Activated CD4-positive, alpha-beta T cell treated with anti-CD3 and anti-CD28 coated beads, Interleukin-2, amount 50 U/mL, for 16 hours (primary cell): ENCODE data around the gene SNAP47.

Experiments
- DNase-seq: peaks from one replicate; pipeline ENCODE4 v3.0.0-alpha.2; 2020

Gene SNAP47

GRCh38 chr1:227769936-227770494, 34.8 kb downstream of the SNAP47 start:
- DNase-seq = no peak

- no peak for DNase-seq
Measured at GRCh38 chr1:227770812-227771211, 35.6 kb downstream of the SNAP47 start.

DNA sequence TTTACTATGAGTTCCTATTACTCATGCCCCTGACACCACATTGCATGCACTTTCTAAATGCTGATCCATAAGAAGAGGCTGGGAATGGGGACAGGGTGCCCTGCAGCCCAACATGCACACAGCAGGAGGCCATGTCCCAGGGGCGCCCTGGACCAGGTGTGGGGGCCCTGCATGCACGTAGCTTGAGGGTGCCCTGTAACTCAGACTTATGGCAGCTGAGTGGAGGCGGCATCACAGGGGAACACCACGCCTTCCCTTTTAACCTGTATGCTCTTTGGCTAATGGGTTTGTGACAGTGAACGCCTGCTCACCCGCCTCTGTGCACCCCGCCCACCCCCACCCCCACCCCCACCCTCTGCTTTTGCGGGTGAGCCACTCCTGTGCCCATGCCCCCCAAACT, 36.1 kb downstream of the SNAP47 start:
- no peak for DNase-seq

DNA sequence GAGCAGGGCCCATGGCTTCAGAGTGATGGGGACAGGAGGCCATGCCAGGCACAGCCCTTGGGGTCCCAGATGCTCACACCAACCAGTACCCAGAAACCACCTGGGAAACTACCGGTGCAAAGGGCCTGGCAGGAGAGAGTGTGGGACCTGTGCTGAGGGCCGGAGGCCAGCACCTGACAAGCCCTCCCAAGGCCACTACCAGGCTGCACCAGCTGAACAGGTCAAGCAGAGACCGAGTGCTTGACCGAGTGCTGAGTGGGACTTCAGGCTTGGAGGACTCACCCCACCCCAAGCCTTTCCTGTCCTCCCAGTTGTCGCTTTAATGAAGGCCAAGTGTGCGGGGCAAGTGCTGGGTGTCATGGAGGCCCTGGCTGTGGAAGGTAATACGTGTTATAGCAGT, 36.5 kb downstream of the SNAP47 start:
- DNase-seq = no peak

DNA sequence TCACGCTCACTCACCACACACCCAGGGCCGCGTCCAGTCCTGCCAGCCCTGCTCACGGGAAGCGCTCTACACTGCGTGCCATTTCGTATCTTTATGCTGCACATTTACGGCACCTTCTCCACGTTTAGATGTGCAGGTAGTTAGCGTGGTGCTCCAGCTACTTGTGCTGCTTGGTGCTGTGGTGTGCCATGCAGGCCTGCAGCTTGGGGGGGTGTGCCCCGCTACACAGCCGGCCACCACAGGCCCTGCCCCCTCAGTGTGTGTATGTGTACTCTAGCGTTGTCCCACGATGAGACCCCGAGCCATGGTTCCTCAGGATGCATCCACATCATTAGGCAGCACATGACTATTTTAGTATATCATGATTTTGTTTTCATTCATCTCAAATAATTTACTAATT, 38.3 kb downstream of the SNAP47 start:
- no peak for DNase-seq

DNA sequence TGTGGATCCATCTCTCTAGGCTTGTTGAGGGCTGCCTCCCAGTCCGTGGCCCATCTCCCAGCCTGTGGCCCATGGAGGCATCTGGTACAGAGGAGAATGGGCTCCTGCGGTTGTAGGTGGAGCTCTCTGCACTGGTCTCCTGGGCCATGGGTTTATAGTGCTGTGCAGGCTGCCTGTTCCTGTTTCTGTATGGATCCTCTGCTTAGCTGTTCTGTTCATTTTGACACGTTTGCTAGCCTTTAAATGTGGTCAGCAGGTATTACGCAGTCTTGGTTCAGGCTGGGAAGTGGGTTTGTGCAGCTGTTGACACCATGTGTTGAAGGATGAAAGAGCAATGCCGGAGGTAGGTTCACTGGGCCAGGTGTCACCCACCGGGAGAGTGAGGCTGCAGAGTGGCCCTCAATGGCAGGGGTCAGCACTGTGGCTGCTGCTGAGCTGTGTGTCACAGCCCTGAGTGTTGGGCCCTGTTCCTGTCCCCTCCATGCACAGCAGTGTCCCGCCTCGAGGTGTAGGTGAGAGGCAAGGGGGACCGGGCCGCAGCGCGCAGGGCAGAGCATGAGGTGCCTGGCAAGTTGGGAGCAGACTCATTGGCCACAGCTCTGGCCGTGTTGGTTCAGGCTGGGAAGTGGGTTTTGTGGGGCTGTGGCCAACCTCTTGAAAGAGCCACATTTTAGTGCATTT, 39.0 kb downstream of the SNAP47 start:
- peak; percentile 31 for DNase-seq

GRCh38 chr1:227774821-227775661, 39.8 kb downstream of the SNAP47 start:
- DNase-seq = no peak

DNA sequence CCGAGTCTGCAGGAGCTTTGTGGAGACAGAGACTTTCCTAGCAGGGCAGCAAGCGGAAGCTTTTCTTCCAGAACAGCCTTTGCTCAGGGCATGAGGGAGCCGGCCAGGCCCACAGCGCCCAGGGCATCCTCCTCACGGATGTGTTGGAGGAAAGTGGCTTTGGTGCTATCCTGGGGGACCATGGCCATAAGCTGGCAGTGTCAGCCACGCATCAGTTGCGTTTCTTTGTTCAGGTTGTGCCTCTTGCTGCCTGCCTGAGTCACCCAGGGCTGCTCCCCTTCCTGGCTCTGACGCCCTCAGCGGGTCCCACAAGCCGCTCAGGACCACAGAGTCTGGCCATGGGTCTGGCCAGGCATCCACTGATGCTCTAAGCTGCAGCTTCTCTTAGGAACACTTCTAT, 40.6 kb downstream of the SNAP47 start:
- DNase-seq = no peak

DNA sequence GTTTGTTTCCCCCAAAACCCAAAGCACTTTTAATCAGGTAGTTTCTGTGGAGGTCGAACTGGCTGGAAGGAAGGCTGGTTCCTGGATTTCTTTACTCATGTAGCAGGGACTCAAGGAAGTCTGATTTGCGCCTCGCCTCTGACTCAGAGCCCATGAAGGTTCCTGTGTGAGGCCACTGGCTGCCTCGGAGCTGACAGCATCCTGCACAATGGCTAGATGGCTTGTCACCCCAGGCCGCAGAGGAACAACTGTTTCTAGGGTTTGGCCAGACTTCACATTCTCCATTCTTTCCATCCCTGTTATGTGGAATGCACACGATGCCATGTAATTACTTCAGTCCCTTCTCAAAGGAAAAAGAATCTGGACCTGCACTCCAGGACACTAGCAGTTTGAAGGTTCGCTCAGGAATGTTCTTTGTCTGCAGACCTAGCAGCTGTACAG, 41.1 kb downstream of the SNAP47 start:
- DNase-seq = no peak

- no peak for DNase-seq
Measured at GRCh38 chr1:227777156-227777555, 41.9 kb downstream of the SNAP47 start.

DNA sequence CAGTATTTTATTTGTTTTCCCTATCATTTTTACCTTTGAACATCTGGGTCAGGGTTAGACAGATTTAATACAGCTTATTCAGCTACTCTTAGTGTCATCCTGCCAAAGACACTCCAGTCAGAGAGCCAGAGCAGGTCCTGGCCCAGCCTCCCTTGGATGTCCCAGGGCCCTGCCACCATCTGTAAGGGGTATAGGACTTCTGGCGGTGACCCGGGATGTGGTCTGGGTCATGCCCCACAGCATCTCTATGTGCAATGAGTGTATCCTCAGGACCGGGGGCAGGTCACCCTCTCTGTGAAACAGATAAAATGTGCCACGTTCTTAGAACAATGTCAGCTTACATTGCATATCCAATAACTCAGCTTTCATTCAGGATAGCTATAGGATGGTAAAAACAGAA, 42.4 kb downstream of the SNAP47 start:
- no peak for DNase-seq

DNA sequence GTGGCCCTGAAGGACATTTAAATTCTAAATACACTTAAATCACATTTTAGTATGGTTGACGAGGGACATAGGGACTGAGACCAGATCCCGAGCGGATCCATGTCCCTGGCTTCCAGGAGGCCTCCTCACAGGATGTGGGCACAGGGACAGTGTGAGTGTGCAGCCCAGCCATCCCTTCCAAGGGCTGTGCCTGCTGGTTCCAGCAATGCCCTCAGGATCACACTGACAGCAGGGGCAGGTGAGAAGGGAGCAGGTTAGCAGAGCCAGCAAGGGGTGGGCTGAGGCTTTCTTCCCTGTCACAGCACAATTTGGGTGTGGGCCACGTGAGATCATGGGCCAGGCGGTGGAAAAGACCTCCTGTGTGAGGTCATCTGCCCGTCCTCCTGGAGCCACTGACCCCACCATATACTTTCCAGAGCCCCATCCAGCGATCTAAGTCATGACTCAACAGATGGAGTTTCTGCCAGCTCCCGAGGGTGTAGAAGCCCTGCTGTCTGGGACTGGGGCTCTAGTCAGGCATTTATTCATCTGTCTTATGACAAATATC, 43.2 kb downstream of the SNAP47 start:
- DNase-seq = no peak

DNA sequence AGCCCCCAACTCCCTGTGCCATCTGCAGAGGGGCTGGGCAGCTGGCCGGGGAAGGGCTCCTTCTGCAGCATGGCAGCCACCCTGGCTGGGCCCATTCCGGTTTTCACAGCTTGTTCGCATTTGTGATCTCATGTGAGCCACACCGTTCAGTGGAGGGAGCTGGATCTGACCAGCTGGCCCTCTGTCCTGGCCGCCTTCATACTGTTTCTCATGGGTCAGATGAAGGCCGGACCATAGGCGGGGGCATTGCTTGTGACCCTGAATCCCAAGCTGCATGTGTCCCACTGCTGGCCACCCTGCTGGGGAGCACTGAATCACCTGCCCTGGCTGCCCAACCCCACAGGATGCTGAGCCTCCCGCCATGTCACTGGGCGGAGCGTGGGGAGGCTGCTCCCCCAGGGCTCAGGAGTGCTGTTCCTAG, 43.8 kb downstream of the SNAP47 start:
- no peak for DNase-seq

DNA sequence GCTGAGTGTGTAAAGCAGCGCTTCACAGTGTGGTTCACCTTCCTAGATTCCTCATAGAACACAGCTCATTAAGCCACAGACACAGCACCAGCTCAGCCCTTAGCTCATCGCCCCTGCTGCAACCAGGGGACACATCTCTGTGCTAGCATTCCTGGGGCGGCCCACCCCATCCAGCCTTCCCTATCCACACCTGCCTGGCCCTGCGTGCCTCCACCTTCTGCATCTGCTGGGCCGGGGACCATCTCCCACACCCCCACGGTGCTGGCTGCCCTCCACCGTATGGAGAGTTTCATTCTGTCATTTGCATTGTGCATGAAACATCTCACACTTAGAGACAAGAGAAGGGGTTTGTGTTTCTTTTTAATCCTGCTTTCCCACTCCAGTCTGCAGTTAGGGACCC, 44.5 kb downstream of the SNAP47 start:
- no peak for DNase-seq

DNA sequence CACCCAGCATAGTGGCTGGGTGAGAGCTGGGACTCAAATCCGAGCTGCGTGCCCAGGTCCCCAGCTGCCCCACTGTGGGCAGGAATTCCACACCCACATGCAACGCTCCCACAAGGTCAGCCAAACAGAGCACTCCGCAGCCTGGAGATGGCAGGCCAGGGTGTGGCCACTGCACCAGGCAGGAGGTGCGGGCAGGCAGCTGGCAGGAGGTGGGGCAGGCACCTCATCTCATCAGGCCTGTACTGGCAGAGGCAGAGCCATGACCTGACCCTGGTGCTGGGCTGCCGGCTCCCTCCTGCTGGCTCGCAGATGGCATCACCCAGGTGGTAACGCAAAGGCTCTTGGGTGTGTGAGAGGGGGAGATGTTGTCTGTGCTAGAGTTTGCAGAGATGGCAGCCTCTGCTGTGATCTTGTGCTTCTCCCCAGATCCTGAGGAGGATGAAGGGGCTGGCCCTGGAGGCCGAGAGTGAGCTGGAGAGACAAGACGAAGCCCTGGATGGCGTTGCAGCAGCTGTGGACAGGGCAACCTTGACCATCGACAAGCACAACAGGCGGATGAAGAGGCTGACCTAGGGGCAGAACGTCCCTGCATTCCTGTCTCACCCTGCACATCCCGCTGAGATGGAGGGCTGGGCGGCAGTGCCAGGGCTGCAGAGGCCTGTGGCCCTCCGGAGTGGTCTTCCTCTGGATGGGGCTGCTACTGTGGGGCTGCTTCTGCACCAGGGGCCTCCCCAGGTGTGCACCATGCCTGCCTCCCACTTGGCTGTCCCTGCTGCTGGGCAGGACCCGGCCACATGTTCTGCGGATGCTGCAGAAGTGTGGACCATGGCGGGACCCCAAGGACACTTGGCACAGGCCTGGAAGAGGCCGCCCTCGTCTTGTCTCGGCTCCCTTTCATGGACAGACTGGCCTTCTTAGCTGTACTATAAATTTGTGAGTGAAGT, 45.1 kb downstream of the SNAP47 start:
- no peak for DNase-seq

GRCh38 chr1:227781314-227781930, 46.2 kb downstream of the SNAP47 start:
- no peak for DNase-seq

GRCh38 chr1:227782226-227782625, 47.0 kb downstream of the SNAP47 start:
- DNase-seq = no peak

- no peak for DNase-seq
Measured at GRCh38 chr1:227785094-227785804, 50.0 kb downstream of the SNAP47 start.

GRCh38 chr1:227785805-227786671, 50.8 kb downstream of the SNAP47 start:
- DNase-seq = no peak
